WTC11 (cell line): ENCODE measurements around the gene GPR176.

Experiments
- CREM ChIP-seq: sonication (generic); formaldehyde crosslinking; IDR thresholded peaks from 2 replicates; pipeline ENCODE4 v1.8.1; 2022; ENCODE audit warnings: mild to moderate bottlenecking, missing genetic modification reagents, moderate library complexity
- TF ChIP-seq, protein P1 (sequence below): fragments of 200-600 bp; IDR thresholded peaks from 2 replicates; pipeline ENCODE4 v1.8.0; 2022; ENCODE audit warnings: antibody characterized with exemption

GRCh38 chr15:39792025-39792843 lies 127.8 kb downstream of the GPR176 start:
- TF ChIP-seq, protein P1, sequence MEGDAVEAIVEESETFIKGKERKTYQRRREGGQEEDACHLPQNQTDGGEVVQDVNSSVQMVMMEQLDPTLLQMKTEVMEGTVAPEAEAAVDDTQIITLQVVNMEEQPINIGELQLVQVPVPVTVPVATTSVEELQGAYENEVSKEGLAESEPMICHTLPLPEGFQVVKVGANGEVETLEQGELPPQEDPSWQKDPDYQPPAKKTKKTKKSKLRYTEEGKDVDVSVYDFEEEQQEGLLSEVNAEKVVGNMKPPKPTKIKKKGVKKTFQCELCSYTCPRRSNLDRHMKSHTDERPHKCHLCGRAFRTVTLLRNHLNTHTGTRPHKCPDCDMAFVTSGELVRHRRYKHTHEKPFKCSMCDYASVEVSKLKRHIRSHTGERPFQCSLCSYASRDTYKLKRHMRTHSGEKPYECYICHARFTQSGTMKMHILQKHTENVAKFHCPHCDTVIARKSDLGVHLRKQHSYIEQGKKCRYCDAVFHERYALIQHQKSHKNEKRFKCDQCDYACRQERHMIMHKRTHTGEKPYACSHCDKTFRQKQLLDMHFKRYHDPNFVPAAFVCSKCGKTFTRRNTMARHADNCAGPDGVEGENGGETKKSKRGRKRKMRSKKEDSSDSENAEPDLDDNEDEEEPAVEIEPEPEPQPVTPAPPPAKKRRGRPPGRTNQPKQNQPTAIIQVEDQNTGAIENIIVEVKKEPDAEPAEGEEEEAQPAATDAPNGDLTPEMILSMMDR, result no peak
- no peak for TF ChIP-seq CREM
